Suppressor macrophage treated with lipopolysaccharide for 4 hours (primary cell): ENCODE measurements around the gene DMAP1.

Experiments
- DNase-seq: peaks from one replicate; pipeline ENCODE4 v3.0.0-alpha.2; 2020

DMAP1 gene

DNA sequence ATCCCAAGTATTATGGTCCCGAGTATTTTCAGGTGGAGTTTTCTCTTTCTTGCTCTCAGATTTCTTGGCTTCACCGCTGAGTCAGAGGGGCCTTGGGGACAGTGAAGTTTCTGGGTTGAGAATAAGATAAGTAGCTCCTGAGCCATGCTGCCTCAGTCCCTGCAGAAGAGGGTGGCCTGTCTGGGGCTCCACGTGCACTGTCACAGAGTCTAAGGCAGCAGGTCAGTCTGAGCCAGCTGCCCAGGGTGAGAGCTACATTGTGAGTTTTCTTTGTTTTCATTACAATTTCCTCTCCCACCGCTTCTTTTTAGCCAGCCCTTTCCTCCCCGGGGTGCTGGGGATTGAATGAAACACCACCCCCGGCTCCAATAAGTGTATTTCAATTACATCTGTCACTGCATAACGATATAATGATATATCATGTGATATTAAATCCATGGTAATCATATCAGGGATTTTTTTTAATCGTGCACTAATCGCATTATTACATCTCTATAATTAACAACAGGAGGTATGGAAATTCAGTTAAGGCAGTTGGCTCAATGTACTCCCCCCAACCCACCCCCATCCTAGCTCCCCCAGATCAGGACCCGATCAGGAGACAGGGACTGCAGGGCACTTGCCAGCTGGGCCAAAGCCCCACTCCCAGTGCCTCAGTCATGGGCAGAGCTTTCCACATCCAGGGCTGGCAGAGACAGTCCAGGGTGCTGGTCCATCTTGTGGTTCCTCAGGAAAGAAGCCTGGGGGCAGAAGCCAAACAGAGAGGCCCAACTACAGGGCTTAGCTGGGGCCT is 43.7 kb downstream of the DMAP1 start:
- DNase-seq: no peak

DNA sequence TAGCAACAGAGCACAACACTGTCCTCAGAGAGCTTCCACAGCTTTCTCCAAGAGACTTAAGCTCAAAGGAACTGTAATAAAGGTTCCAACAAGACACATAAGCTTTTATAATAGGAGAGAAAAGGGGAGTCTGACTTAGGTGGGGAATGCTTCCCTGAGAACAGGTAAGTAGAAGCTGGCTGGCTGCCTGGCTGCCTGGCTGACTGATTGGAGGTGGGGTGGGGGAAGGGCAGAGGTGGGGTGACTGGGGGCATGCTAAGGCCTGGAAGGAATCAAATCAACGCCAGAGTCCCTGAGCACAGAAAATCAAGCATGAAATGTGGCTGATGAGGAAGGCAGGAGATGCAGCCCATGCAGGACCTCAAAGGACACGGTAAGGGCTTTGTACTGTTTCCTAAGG is 45.8 kb downstream of the DMAP1 start:
- DNase-seq: no peak

DNA sequence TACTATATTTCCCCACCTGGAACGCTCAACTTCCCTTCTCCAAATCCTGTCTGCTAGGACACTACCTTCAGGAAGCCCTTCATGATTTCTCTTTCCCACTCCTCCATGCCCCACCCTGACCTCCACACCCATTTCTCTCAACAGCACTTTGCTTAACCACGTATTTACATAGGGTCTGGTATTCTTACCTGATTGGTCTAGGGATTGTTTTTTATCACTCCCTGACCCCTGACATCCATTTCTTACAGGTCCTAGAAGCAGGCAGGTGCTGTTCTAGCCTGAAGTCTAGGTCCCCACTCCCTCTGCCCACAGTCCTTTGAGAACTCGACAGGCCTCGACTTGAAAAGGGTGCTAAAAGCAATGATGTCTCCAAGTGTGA is 47.5 kb downstream of the DMAP1 start:
- no peak for DNase-seq

- DNase-seq: no peak
Measured at GRCh38 chr1:44261171-44261817, 48.0 kb downstream of the DMAP1 start.

GRCh38 chr1:44261962-44262361 is 48.7 kb downstream of the DMAP1 start:
- DNase-seq: peak; percentile 65

GRCh38 chr1:44262414-44262813 is 49.1 kb downstream of the DMAP1 start:
- no peak for DNase-seq

DNA sequence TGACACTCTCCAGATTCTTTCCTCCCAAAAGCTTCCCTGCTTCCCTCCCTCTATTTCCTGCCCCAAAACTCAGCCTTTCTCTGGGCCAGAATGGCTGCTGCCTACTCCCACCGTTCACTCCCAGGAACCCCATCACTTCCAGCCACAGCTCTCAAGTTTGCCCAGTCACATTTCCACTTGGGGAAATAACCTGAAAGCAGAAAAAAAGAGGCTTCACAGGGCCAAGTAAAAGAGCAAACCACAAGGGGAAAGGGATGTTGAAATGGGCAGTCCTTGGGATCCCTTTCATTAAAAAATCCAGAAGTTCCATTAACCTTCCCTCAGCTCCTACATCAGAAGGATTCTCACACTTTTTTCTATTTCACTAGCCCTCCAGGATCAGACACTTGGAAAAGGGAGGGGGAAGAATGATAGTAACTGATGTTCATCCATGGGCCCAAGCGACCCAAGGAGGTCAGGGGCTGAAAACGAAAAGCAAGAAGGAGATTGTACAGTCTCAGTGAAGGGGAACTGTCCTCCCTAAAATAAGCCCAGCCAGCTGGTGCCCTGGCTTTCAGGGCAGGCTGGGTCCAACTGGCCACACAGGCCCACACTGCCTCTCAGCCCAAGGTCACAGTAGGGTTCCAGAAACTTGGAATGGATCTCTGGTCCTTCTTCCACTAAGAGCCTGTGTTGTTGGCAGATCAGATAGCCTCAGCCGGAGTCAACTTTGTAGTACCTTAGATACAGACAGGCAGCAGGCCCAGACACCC is 49.7 kb downstream of the DMAP1 start:
- DNase-seq: peak; percentile 80

GRCh38 chr1:44263568-44264450 is 50.5 kb downstream of the DMAP1 start:
- DNase-seq: peak; percentile 82

- no peak for DNase-seq
Measured at GRCh38 chr1:44264451-44264771, 51.1 kb downstream of the DMAP1 start.

DNA sequence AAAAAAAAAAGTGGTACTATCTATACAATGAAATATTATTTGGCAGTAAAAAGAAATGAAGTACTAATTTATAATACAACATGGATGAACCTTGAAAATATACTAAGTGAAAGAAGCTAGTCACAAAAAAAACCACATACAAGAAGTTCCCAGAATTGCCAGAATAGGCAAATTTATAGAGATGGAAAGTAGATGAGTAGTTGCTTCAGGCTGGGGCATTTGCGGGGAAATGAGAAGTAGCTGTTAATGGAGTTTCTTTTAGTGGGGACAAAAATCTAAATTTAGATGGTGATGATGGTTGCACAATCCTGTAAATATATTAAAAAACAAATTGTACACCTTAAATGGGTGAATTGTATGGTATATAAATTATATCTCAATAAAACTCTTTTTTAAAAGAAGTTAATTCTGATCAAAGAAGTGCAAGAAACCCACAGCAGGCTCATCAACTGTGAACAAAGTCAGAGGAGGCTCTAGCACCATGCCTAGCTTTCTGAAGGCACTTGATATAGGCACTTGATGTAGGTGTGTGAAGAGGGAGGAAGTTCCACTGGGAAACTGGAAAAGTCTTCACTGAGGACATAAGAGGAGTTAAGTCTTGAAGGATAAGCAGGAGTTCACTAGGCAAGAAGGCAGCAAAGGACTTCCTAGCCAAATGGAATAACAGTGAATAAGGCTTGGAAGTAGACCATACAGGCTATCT is 52.5 kb downstream of the DMAP1 start:
- DNase-seq: peak; percentile 90

DNA sequence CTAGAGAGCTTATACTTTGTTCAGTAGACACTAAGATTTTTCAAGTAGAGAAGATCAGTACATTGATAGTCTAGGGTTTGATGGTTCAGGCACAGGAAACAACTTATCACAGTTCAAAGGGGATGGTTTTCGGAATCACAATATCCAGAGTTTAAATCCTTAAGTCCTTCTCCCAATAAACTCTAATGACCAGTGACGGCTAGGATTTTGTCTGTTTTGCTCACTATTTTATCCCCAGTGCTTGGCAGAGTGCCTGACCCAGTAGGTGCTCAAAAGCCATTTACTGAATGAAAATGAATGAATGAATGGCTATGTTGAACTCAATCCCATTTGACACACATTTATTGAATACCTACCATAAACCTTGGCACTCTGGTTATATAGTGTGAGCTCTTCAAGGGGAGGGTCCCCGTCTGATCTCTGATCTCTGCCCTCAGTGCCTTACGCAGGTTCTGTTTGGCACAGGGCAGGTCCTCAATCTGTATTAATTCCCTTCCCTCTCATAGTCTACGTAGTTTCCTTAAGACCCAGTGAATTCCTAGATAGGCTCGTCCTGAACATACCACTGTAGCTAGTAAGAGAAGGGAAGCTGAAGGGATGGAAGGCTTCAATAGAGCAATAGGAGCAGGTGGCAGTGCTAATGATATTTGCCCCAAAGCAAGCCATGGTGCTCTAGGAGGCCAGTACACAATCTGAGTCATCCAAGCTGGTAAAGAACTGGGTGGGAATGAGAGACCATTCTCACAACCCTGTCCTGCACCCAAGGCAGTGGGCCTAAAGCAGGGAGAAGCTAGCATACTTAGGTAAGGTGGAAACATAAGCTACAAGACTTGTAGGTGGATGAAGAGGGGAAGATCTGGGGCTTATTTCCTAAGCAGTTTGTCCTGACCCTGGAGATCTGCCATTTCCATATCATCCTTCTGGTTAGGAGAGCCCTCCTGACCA is 53.4 kb downstream of the DMAP1 start:
- no peak for DNase-seq

DNA sequence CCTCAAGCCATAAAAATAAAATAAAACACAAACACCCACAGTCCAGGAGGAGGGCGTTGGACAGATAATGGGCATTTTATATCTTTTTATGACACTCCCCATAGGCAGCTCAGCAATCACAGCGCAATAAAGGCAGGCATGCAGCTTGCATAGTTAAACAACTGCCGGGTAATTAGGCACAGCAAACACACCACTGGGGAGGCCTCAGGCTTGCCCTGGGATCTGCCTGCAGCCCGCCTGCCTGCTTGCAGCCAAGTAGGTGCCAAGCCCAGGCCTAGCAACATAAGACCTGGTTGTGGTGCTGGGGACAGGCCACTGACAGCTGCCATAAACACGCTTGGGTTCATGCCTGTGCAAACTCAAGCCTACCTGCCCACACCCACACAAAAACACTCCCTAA is 54.2 kb downstream of the DMAP1 start:
- DNase-seq: no peak

DNA sequence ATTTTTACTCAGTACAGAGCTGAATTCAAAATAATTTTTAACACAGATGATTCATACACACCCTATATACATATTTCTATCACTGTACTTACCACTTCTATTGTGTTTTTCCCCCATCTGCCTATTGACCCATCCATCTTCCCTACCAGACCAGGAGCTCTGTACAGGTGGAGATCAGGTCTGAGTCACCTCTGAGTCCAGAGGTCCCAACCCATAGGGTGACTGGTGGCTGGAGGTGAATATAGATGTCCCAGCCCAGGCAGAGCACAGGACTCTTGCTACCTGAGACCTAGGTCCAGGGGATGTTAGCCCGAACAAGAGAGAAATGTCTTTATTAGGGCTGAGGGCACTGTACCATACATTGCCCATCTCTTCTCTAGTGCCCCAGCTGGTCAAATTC is 54.8 kb downstream of the DMAP1 start:
- DNase-seq: no peak
